GM18907 (cell line): Measurements from ENCODE around the gene CTTN.

Experiments used
- ATAC-seq: cut with Tn5 transposase; IDR thresholded peaks from one replicate; pipeline ENCODE4 v1.9.1; 2021; ENCODE audit warnings: mild to moderate bottlenecking, moderate library complexity; ENCODE audit not compliant: unreplicated experiment

Gene CTTN

GRCh38 chr11:70397983-70398833 is at the start of gene CTTN:
CTTN (plus strand) TSS chr11:70398529; CDS start chr11:70407298, 8,769 bp downstream.
- peak; percentile 59 for ATAC-seq

- ATAC-seq = no peak
These were observed 49.7 kb upstream of the CTTN start for GRCh38 chr11:70348608-70349007.

GRCh38 chr11:70351646-70352045 is 46.7 kb upstream of the CTTN start:
- ATAC-seq = no peak

- no peak for ATAC-seq
These were observed 46.2 kb upstream of the CTTN start for GRCh38 chr11:70352100-70352499.

GRCh38 chr11:70352601-70353000 is 45.7 kb upstream of the CTTN start:
- no peak for ATAC-seq

GRCh38 chr11:70353329-70353728 is 45.0 kb upstream of the CTTN start:
- ATAC-seq = no peak

- ATAC-seq = no peak
These were observed 44.3 kb upstream of the CTTN start for GRCh38 chr11:70353900-70354568.

- ATAC-seq = no peak
These were observed 43.7 kb upstream of the CTTN start for GRCh38 chr11:70354629-70355028.

GRCh38 chr11:70358753-70359152 is 39.6 kb upstream of the CTTN start:
- ATAC-seq = no peak

- no peak for ATAC-seq
These were observed 38.7 kb upstream of the CTTN start for GRCh38 chr11:70359451-70360205.

- ATAC-seq = no peak
These were observed 38.1 kb upstream of the CTTN start for GRCh38 chr11:70360211-70360610.

GRCh38 chr11:70364178-70364577 is 34.2 kb upstream of the CTTN start:
- ATAC-seq = no peak

GRCh38 chr11:70364745-70365543 is 33.4 kb upstream of the CTTN start:
- ATAC-seq = no peak

- ATAC-seq = no peak
These were observed 32.8 kb upstream of the CTTN start for GRCh38 chr11:70365544-70365927.

- ATAC-seq = no peak
These were observed 31.3 kb upstream of the CTTN start for GRCh38 chr11:70367071-70367470.

GRCh38 chr11:70368961-70369360 is 29.4 kb upstream of the CTTN start:
- no peak for ATAC-seq

- ATAC-seq = no peak
These were observed 27.1 kb upstream of the CTTN start for GRCh38 chr11:70371241-70371640.

GRCh38 chr11:70372076-70372475 is 26.3 kb upstream of the CTTN start:
- no peak for ATAC-seq

- ATAC-seq = no peak
These were observed 21.7 kb upstream of the CTTN start for GRCh38 chr11:70376621-70377020.

- no peak for ATAC-seq
These were observed 20.7 kb upstream of the CTTN start for GRCh38 chr11:70377645-70378044.
